Common myeloid progenitor, CD34-positive (primary cell): ENCODE results near the gene PIGK.

ENCODE experiments used
- CTCF ChIA-PET: fragments of 350-600 bp; sonication (Branson Sonifier 250); formaldehyde crosslinking; loops from one replicate; lab custom pipeline; 2021; ENCODE audit warnings: antibody characterized with exemption; lab: Charles Lee
- POLR2A ChIA-PET: fragments of 350-600 bp; sonication (Branson Sonifier 250); formaldehyde crosslinking; loops from one replicate; lab custom pipeline; 2021; ENCODE audit warnings: antibody characterized with exemption; lab: Charles Lee
- DNase-seq, 3 donors: peaks; one replicate each; pipeline versions ENCODE4 v3.0.0 to v3.0.0-alpha.2; 2013
- H3K27ac ChIP-seq, 2 experiments: 1 replicate in 1 of 2; 2 replicates in 1 of 2; pipeline ENCODE4 v1.7.0; 2013; ENCODE audit warnings: inconsistent platforms in 2 of 2, low read length in 2 of 2, mild to moderate bottlenecking in 2 of 2, low read depth in 1 of 2, moderate library complexity in 1 of 2; ENCODE audit not compliant: severe bottlenecking in 2 of 2, insufficient read depth in 1 of 2, poor library complexity in 1 of 2
- H3K27me3 ChIP-seq, 5 experiments: replicated peaks in 2 of 5; 1 replicate in 3 of 5; 2 replicates in 2 of 5; pipeline versions ENCODE4 v1.6.1 to v1.7.0; 2013; ENCODE audit warnings: low read length in 4 of 5, mild to moderate bottlenecking in 2 of 5, moderate library complexity in 2 of 5, inconsistent platforms in 1 of 5; ENCODE audit not compliant: insufficient read depth in 5 of 5, control insufficient read depth in 4 of 5
- H3K36me3 ChIP-seq, 4 experiments: 1 replicate in 2 of 4; 2 replicates in 2 of 4; pipeline versions ENCODE4 v1.6.1 to v1.7.0; 2013; ENCODE audit warnings: low read length in 3 of 4, control low read depth in 1 of 4, mild to moderate bottlenecking in 1 of 4; ENCODE audit not compliant: control insufficient read depth in 4 of 4, insufficient read depth in 4 of 4
- H3K4me1 ChIP-seq, 4 experiments: 1 replicate in 3 of 4; 2 replicates in 1 of 4; pipeline versions ENCODE4 v1.6.1 to v1.7.1; 2013; ENCODE audit warnings: low read length in 3 of 4, mild to moderate bottlenecking in 3 of 4, control low read depth in 1 of 4, inconsistent platforms in 1 of 4, moderate library complexity in 1 of 4; ENCODE audit not compliant: control insufficient read depth in 4 of 4, insufficient read depth in 4 of 4; ENCODE audit errors: control extremely low read depth in 1 of 4
- H3K4me3 ChIP-seq, 7 experiments: 1 replicate in 4 of 7; 2 replicates in 3 of 7; pipeline versions ENCODE4 v1.5.1 to v1.7.0; 2013; ENCODE audit warnings: mild to moderate bottlenecking in 7 of 7, low read length in 6 of 7, moderate library complexity in 6 of 7, inconsistent platforms in 2 of 7, low read depth in 2 of 7, control low read depth in 1 of 7; ENCODE audit not compliant: insufficient read depth in 4 of 7, control insufficient read depth in 1 of 7; ENCODE audit errors: extremely low read depth in 1 of 7
- H3K9me3 ChIP-seq, 5 experiments: 1 replicate in 4 of 5; 2 replicates in 1 of 5; pipeline versions ENCODE4 v1.6.1 to v1.7.1; 2013; ENCODE audit warnings: low read length in 4 of 5, mild to moderate bottlenecking in 2 of 5, inconsistent platforms in 1 of 5, low read depth in 1 of 5, moderate library complexity in 1 of 5; ENCODE audit not compliant: control insufficient read depth in 4 of 5, insufficient read depth in 2 of 5; ENCODE audit errors: control extremely low read depth in 1 of 5
- WGBS: methylation state at CpG from one replicate; pipeline ENCODE4 v1.1.5; 2013; ENCODE audit not compliant: insufficient coverage; 5-methylcytosine and 5-hydroxymethylcytosine counted together

PIGK gene

DNA sequence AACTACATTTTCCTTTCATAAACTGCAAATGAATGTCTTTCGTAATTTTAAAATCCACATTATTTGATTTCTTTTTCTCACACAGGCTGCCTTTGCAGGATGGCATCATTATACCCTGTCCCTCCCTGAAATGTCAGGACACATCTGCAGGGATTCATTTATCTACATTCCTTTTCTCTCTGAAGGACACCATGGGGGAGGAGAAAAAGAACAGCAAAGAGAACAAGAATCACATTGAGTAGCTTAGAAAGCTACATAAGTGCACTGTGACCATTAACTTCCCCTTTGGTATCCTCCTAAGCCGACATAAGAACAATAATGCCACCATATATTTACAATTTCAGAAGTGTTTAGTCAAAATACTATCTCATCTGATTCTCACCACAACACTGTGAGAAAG, 129.5 kb downstream of the PIGK start:
- DNase-seq = no peak
- Histone ChIP-seq H3K27ac (no peak overlapping the region), H3K9me3 (no peaks in the 10 kb centered on the region), H3K36me3 (no peaks in the 10 kb centered on the region), H3K27me3 (no peaks in the 10 kb centered on the region), H3K4me3 (no peak overlapping the region), H3K4me1 (no peaks in the 10 kb centered on the region)
- ChIA-PET POLR2A (no interaction called here), CTCF (no interaction called here)
- WGBS = 63% methylated on average over 1 of the region's 2 CpGs

GRCh38 chr1:77085109-77085508, 134.1 kb downstream of the PIGK start:
- no peaks in the 10 kb centered on the region for H3K36me3 ChIP-seq
- H3K9me3 ChIP-seq = no peaks in the 10 kb centered on the region
- H3K27ac ChIP-seq = no peak overlapping the region
- POLR2A ChIA-PET = no interaction called here
- no peaks in the 10 kb centered on the region for H3K27me3 ChIP-seq
- no peak overlapping the region for H3K4me3 ChIP-seq
- DNase-seq = no peak
- 100% methylated on average over 1 of the region's 1 CpG for WGBS
- no peaks in the 10 kb centered on the region for H3K4me1 ChIP-seq
- CTCF ChIA-PET = interaction anchor here (1.2 kb wide), 1 partner anchor 13 kb away, joined by 3 read pairs; no protein-coding TSS in a partner anchor

DNA sequence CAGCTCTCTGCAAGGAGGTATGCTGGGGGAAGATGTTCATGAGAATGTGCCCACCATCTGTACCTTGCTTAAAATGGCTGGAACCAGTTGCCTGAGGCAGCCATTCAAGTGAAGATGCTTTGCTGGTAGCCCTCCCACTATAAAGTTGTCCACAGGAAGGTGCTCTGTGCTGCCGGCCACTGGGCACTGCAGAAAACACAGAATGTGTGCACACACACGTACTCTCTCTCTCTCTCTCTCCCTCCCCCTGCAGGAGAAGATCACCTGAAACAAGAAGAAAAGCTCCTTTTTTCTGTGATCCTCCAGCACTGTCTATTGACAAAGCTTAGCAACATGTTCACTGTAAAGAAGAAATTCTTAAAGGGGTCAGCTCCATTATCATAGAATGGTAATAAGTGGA, 134.8 kb downstream of the PIGK start:
- no peak for DNase-seq
- Histone ChIP-seq H3K4me3 (no peak overlapping the region), H3K4me1 (no peaks in the 10 kb centered on the region), H3K27ac (no peak overlapping the region), H3K36me3 (no peaks in the 10 kb centered on the region), H3K9me3 (no peaks in the 10 kb centered on the region), H3K27me3 (no peaks in the 10 kb centered on the region)
- ChIA-PET POLR2A (no interaction called here), CTCF (no interaction called here)
- no CpG with 5 or more reads among the region's 2 CpGs for WGBS

DNA sequence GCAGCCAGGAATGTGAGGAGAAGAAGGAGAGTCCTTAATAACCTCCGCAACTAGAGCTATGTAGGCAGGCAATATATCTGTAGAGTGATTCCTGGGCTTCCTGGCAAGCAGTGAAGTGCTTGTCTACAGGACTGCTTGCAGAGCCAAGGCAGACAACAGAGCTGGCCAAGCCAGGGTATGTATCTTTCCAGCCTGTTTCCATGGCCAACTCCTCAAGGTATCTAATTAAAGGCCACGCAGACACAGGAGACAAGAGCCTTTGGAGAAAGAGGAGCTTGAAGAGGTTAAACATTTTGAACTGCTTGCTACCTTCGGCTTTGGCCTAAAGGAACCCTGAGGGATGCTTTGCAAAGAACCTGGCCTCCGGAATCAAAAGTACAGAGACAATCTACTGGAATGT, 137.4 kb downstream of the PIGK start:
- H3K27ac ChIP-seq = no peak overlapping the region
- no peak overlapping the region for H3K4me3 ChIP-seq
- ChIA-PET CTCF (no interaction called here), POLR2A (no interaction called here)
- H3K4me1 ChIP-seq = peaks cover 0 to 9% (median 2%) of the 10 kb centered on the region in 4 experiments
- no peaks in the 10 kb centered on the region for H3K9me3 ChIP-seq
- 72% methylated on average over 4 of the region's 4 CpGs for WGBS
- DNase-seq = no peak
- H3K36me3 ChIP-seq = no peaks in the 10 kb centered on the region
- H3K27me3 ChIP-seq = no peaks in the 10 kb centered on the region

DNA sequence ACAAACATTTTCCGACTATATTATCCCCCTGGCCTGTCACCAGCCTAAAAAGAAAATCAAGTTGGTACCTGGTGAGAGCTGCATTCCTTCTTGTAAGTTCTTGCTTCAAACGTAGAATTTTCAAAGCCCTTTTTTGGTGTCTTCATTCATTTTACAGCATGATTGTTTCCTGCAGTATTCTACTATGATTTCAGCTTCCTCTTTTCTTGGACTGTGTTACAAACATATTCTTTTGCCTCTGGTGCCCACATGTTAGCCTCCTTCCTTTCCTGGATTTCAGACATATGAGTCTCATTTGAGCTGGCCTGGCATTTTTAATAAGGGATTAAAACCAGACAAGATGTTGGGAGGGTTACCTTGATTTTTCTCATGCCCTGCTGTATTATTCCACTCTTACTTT, 142.5 kb downstream of the PIGK start:
- Histone ChIP-seq H3K27ac (no peak overlapping the region), H3K36me3 (no peaks in the 10 kb centered on the region), H3K9me3 (peaks cover 0 to 3% (median 0%) of the 10 kb centered on the region in 5 experiments), H3K4me3 (no peak overlapping the region), H3K4me1 (peaks cover 0 to 17% (median 3%) of the 10 kb centered on the region in 4 experiments), H3K27me3 (no peaks in the 10 kb centered on the region)
- WGBS = 31% methylated on average over 2 of the region's 2 CpGs
- ChIA-PET POLR2A (no interaction called here), CTCF (interaction anchor here (0.6 kb wide), 1 partner anchor 27 kb away, joined by 3 read pairs; no protein-coding TSS in a partner anchor)
- DNase-seq = peak in 2 of 3 donors; percentile 52 to 56

DNA sequence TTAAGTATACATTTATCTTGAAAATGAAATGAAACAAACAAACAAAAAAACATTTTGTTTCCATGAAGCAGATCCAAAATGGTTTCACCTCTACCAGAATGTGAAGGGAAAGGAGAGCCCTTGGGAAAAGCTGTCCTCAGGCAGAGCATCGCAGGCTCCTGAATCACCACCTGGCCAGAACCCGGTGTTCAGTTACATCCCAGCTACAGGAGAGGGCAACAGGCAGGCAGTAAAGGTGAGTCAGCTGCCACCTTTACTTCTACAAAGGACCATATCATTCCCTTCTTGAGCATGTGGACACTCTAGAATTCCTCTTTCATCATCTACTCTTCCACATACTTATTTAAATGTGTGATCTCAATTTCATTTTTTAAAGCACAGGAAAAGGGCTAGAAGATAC, 151.2 kb downstream of the PIGK start:
- POLR2A ChIA-PET = no interaction called here
- no peak for DNase-seq
- H3K4me1 ChIP-seq = no peaks in the 10 kb centered on the region
- WGBS = 89% methylated on average over 2 of the region's 2 CpGs
- no peak overlapping the region for H3K4me3 ChIP-seq
- H3K36me3 ChIP-seq = no peaks in the 10 kb centered on the region
- H3K27ac ChIP-seq = no peak overlapping the region
- H3K9me3 ChIP-seq = no peaks in the 10 kb centered on the region
- no peaks in the 10 kb centered on the region for H3K27me3 ChIP-seq
- CTCF ChIA-PET = no interaction called here

DNA sequence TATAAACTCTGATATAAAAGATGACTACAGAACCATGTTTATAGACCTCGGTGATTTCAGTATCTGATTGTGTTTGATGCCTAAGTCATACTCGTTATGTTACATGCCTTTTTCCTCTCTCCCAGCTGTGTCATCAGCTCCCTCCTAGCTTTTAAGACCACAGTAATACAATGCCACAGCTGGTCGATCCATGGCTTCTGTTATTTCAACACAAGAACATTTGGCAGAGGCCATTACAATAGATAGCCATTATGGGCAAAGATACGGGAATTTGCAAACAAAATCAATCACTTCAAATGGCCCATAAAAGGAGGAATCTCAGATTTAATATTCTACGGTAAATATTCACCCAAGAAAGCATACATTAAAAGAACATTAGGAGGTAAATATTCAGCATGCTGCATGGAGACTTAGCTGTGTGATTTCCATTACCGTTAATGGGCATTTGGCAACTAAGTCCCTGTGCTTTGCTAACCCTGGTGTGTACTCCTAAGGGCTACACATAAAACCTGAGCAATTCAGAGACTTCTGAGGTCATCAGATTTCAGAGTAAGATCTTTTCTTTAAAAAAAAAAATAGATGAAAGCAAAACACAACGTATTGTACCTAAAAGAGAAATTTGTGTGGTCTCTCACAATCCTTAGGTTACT, 153.4 kb downstream of the PIGK start:
- CTCF ChIA-PET = interaction anchor here (1.0 kb wide), 1 partner anchor 17 kb away, joined by 3 read pairs; no protein-coding TSS in a partner anchor
- Histone ChIP-seq H3K27ac (no peak overlapping the region), H3K27me3 (no peaks in the 10 kb centered on the region), H3K4me1 (no peaks in the 10 kb centered on the region), H3K36me3 (no peaks in the 10 kb centered on the region), H3K4me3 (no peak overlapping the region), H3K9me3 (no peaks in the 10 kb centered on the region)
- POLR2A ChIA-PET = no interaction called here
- DNase-seq = no peak
- WGBS = 100% methylated on average over 3 of the region's 7 CpGs
